Tibial artery (tissue), 4 donors: Measurements from ENCODE around the gene C12orf50.

Source experiments
- DNase-seq, 2 donors: peaks; one replicate each; pipeline ENCODE4 v3.0.0-alpha.2; 2019
- H3K27ac ChIP-seq, 2 donors: fragments of 200-600 bp; sonication (generic) in 1 of 2; 1 replicate in 1 of 2; 2 replicates in 1 of 2; pipeline ENCODE4 v1.5.1; 2018 to 2019; ENCODE audit warnings: mild to moderate bottlenecking in 1 of 2
- H3K27me3 ChIP-seq, 2 donors: fragments of 200-600 bp; sonication (generic) in 1 of 2; one replicate each; pipeline versions ENCODE4 v1.5.1 to v1.6.0; 2016 to 2019
- H3K36me3 ChIP-seq, 3 donors: fragments of 200-600 bp; sonication (generic) in 2 of 3; one replicate each; pipeline ENCODE4 v1.5.1; 2016 to 2019; ENCODE audit warnings: mild to moderate bottlenecking in 2 of 3
- H3K4me1 ChIP-seq, 4 donors: fragments of 200-600 bp; sonication (generic) in 2 of 4; 1 replicate in 3 of 4; 2 replicates in 1 of 4; pipeline ENCODE4 v1.5.1; 2016 to 2019
- H3K4me3 ChIP-seq, 2 donors: fragments of 200-600 bp; sonication (generic) in 1 of 2; 1 replicate in 1 of 2; 2 replicates in 1 of 2; pipeline ENCODE4 v1.5.1; 2018 to 2019; ENCODE audit warnings: mild to moderate bottlenecking in 2 of 2
- H3K9me3 ChIP-seq, 3 donors: fragments of 200-600 bp; sonication (generic) in 1 of 3; one replicate each; pipeline ENCODE4 v1.5.1; 2016 to 2019
- intact Hi-C: fragments of 100-400 bp; cut with DNase I; formaldehyde crosslinking; loops from one replicate; pipeline ENCODE4 v1.15.0; 2023; ENCODE audit warnings: low total_unique reads
- TF ChIP-seq, protein P1 (sequence below), 2 experiments: fragments of 200-600 bp in 1 of 2; fragments of 450-650 bp in 1 of 2; IDR thresholded peaks; one replicate each; pipeline ENCODE4 v1.5.1; 2017 to 2019; ENCODE audit warnings: antibody characterized with exemption in 2 of 2, mild to moderate bottlenecking in 1 of 2, moderate library complexity in 1 of 2

C12orf50 gene

DNA sequence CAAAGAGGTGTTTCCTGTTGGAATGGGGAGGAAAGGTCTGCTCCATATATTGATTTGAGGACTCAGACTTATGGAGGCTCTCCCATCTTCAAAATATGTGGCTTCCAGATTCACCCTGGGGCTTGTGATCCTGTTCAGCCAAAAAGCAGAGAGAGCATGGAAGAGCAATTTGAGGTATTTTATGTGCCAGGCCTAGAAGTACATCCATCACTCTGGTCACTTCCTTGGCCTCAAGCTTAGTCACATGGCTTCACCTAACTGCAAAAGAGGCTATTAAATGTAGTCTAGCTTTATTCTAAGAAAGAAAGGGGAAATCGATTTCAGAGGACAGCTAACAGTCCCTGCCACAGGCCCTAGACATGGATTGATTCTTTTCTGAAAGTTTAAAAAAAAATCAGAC lies 86.2 kb downstream of the C12orf50 start:
- TF ChIP-seq, protein P1, sequence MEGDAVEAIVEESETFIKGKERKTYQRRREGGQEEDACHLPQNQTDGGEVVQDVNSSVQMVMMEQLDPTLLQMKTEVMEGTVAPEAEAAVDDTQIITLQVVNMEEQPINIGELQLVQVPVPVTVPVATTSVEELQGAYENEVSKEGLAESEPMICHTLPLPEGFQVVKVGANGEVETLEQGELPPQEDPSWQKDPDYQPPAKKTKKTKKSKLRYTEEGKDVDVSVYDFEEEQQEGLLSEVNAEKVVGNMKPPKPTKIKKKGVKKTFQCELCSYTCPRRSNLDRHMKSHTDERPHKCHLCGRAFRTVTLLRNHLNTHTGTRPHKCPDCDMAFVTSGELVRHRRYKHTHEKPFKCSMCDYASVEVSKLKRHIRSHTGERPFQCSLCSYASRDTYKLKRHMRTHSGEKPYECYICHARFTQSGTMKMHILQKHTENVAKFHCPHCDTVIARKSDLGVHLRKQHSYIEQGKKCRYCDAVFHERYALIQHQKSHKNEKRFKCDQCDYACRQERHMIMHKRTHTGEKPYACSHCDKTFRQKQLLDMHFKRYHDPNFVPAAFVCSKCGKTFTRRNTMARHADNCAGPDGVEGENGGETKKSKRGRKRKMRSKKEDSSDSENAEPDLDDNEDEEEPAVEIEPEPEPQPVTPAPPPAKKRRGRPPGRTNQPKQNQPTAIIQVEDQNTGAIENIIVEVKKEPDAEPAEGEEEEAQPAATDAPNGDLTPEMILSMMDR (IDR thresholded peaks at IDR 0.05), result no peak
- no peak overlapping the region for H3K4me3 ChIP-seq
- H3K27ac ChIP-seq, result no peak overlapping the region
- no peaks in the 10 kb centered on the region for H3K27me3 ChIP-seq
- DNase-seq, result no peak
- no peaks in the 10 kb centered on the region for H3K36me3 ChIP-seq
- intact Hi-C loops, result no loop called here
- no peaks in the 10 kb centered on the region for H3K4me1 ChIP-seq
- no peaks in the 10 kb centered on the region for H3K9me3 ChIP-seq

DNA sequence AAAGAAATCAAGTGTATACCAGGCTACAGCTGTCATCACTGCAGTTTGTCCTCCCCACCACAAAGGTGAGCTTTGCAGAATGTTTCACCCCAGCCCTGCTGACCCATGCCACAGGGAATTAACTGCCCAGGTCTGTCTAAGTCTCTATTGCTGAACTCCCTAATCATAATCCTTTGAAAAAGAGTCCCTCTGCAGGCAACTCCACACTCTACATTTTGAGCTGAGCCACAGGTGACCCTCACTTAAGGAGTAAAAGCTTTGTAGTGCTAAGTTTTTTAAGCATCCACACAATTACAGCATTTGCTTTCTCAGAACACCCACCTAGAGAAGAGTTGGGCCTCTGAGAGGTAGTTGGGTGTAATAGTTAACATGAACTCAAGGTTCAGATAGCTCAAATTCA lies 90.0 kb downstream of the C12orf50 start:
- no peak for DNase-seq
- intact Hi-C loops, result no loop called here
- H3K36me3 ChIP-seq, result no peaks in the 10 kb centered on the region
- H3K27me3 ChIP-seq, result no peaks in the 10 kb centered on the region
- H3K4me1 ChIP-seq, result no peaks in the 10 kb centered on the region
- no peaks in the 10 kb centered on the region for H3K9me3 ChIP-seq
- TF ChIP-seq, protein P1 (IDR thresholded peaks at IDR 0.05), result no peak
- H3K27ac ChIP-seq, result no peak overlapping the region
- no peak overlapping the region for H3K4me3 ChIP-seq

GRCh38 chr12:87935216-87935615 lies 94.0 kb downstream of the C12orf50 start:
- intact Hi-C loops, result no loop called here
- Histone ChIP-seq H3K27me3 (no peaks in the 10 kb centered on the region), H3K9me3 (no peaks in the 10 kb centered on the region), H3K4me3 (no peak overlapping the region), H3K4me1 (no peaks in the 10 kb centered on the region), H3K36me3 (no peaks in the 10 kb centered on the region), H3K27ac (no peak overlapping the region)
- DNase-seq, result no peak
- TF ChIP-seq, protein P1 (IDR thresholded peaks at IDR 0.05), result no peak

GRCh38 chr12:87933991-87934390 lies 95.2 kb downstream of the C12orf50 start:
- H3K9me3 ChIP-seq, result no peaks in the 10 kb centered on the region
- H3K4me3 ChIP-seq, result no peak overlapping the region
- no peak for DNase-seq
- no peak overlapping the region for H3K27ac ChIP-seq
- intact Hi-C loops, result no loop called here
- H3K27me3 ChIP-seq, result no peaks in the 10 kb centered on the region
- TF ChIP-seq, protein P1 (IDR thresholded peaks at IDR 0.05), result no peak
- H3K4me1 ChIP-seq, result no peaks in the 10 kb centered on the region
- H3K36me3 ChIP-seq, result no peaks in the 10 kb centered on the region

DNA sequence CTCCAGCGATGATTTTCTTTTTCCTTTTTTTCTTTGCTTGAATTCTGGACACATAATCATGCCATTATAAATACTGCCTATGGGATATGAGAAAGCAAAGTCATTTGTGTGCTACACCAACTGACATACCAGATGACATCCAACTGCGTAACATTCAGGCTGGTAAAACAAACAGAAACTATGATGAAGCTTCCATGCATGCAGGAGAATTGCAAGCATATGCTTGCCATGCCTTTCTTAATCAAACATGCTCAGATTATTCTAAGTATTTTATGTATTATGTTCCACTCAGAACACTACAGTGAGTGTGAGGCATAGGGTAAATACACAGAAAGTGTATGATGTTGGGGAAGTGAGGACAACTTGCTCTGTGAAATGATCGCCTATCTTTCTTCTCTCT lies 97.4 kb downstream of the C12orf50 start:
- Histone ChIP-seq H3K4me3 (no peak overlapping the region), H3K27me3 (no peaks in the 10 kb centered on the region), H3K36me3 (no peaks in the 10 kb centered on the region), H3K27ac (no peak overlapping the region), H3K9me3 (no peaks in the 10 kb centered on the region), H3K4me1 (no peaks in the 10 kb centered on the region)
- TF ChIP-seq, protein P1 (IDR thresholded peaks at IDR 0.05), result no peak
- no peak for DNase-seq
- intact Hi-C loops, result no loop called here

DNA sequence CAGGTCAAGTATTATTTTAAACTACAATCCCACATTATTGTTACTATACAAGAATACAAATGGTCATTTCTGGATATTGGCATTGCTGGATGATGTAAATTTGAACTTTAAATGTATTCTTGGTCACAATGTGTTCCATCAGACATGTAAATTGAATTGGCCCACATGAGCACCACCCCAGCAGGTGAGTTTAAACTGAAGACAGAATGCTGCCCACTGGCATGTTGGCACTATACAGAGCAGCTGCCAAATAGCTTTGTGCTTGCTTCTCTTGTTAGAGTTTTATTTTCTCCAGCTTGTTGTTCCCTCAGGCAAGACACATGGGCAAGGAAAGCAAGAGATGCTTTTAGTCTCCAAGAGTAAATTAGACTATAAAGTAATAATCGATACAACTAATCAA lies 98.6 kb downstream of the C12orf50 start:
- TF ChIP-seq, protein P1 (IDR thresholded peaks at IDR 0.05), result no peak
- Histone ChIP-seq H3K27me3 (no peaks in the 10 kb centered on the region), H3K4me1 (no peaks in the 10 kb centered on the region), H3K9me3 (no peaks in the 10 kb centered on the region), H3K27ac (no peak overlapping the region), H3K4me3 (no peak overlapping the region), H3K36me3 (no peaks in the 10 kb centered on the region)
- no peak for DNase-seq
- intact Hi-C loops, result no loop called here
